ENCODE measurements around the gene TRAM2.

The TRAM2 gene

GRCh38 chr6:52524918-52525317 is 51.9 kb downstream of the TRAM2 start:
- DNase-seq = no peak

GRCh38 chr6:52523378-52524142 is 53.3 kb downstream of the TRAM2 start:
- no peak for DNase-seq

- no peak for DNase-seq
Measured at GRCh38 chr6:52522655-52523054, 54.2 kb downstream of the TRAM2 start.

GRCh38 chr6:52522151-52522626 is 54.7 kb downstream of the TRAM2 start:
- DNase-seq = no peak

- no peak for DNase-seq
Measured at GRCh38 chr6:52519618-52520017, 57.2 kb downstream of the TRAM2 start.

GRCh38 chr6:52518279-52518945 is 58.4 kb downstream of the TRAM2 start:
- no peak for DNase-seq

GRCh38 chr6:52517502-52518278 is 59.2 kb downstream of the TRAM2 start:
- DNase-seq = no peak

GRCh38 chr6:52516943-52517342 is 59.9 kb downstream of the TRAM2 start:
- no peak for DNase-seq

- DNase-seq = no peak
Measured at GRCh38 chr6:52516269-52516668, 60.6 kb downstream of the TRAM2 start.

GRCh38 chr6:52515219-52515960 is 61.5 kb downstream of the TRAM2 start:
- DNase-seq = no peak

- DNase-seq = no peak
Measured at GRCh38 chr6:52514514-52514913, 62.3 kb downstream of the TRAM2 start.

GRCh38 chr6:52513896-52514295 is 63.0 kb downstream of the TRAM2 start:
- no peak for DNase-seq

GRCh38 chr6:52513464-52513863 is 63.4 kb downstream of the TRAM2 start:
- no peak for DNase-seq

- no peak for DNase-seq
Measured at GRCh38 chr6:52512199-52512598, 64.7 kb downstream of the TRAM2 start.

- DNase-seq = no peak
Measured at GRCh38 chr6:52511572-52512151, 65.2 kb downstream of the TRAM2 start.

GRCh38 chr6:52511163-52511562 is 65.7 kb downstream of the TRAM2 start:
- no peak for DNase-seq

- no peak for DNase-seq
Measured at GRCh38 chr6:52510213-52510562, 66.7 kb downstream of the TRAM2 start.

GRCh38 chr6:52509281-52510212 is 67.3 kb downstream of the TRAM2 start:
- no peak for DNase-seq

- DNase-seq = no peak
Measured at GRCh38 chr6:52508261-52508739, 68.6 kb downstream of the TRAM2 start.

- DNase-seq = no peak
Measured at GRCh38 chr6:52507557-52508260, 69.2 kb downstream of the TRAM2 start.

- no peak for DNase-seq
Measured at GRCh38 chr6:52506476-52506875, 70.4 kb downstream of the TRAM2 start.

All from cerebellar nuclear complex (tissue), 1 donor.